Uterus (tissue), 2 donors: ENCODE data around the gene CFAP61.

Experiments used
- CTCF ChIP-seq, 4 experiments: fragments of 200-600 bp in 2 of 4; fragments of 450-650 bp in 2 of 4; sonication (generic) in 2 of 4; IDR thresholded peaks; one replicate each; pipeline ENCODE4 v1.5.1; 2016 to 2019; ENCODE audit warnings: antibody characterized with exemption in 4 of 4, mild to moderate bottlenecking in 2 of 4, moderate library complexity in 1 of 4
- POLR2A ChIP-seq, 2 donors: fragments of 450-650 bp; IDR thresholded peaks; one replicate each; pipeline ENCODE4 v1.6.1; 2016; ENCODE audit warnings: antibody characterized with exemption in 2 of 2, mild to moderate bottlenecking in 1 of 2, moderate library complexity in 1 of 2

GRCh38 chr20:20390393-20390792, 338.1 kb downstream of the CFAP61 start:
- TF ChIP-seq CTCF (IDR thresholded peaks at IDR 0.05) (no peak), POLR2A (IDR thresholded peaks at IDR 0.05) (no peak)
